Glomerular visceral epithelial cell (primary cell): Measurements from ENCODE around the gene IGFALS.
A peak's percentile ranks its signal among the peaks of the same experiment; 100 is the strongest.

Experiments
- DNase-seq: peaks from one replicate; pipeline ENCODE4 v3.0.0-alpha.2; 2016; ENCODE audit errors: extremely low spot score

IGFALS gene

DNA sequence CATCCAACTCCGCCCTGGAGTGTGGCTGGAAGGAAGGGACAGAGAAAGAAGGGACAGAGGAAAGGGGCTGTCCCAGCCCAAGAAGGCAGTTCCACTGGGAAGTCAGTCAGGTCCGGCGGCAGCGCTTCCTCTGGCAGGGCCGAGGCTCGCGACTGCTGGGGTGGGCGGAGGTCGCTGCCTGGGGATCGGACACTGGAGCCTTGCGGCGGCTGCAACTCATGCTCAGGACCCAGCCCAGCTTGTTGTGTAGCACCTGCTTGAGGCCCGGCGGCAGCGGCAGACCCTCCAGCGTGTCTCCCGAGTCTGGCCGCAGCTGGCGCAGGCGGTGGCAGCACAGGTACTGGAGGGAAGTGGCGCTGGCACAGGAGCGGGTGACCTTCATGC, 16.5 kb downstream of the IGFALS start:
- DNase-seq, result no peak

DNA sequence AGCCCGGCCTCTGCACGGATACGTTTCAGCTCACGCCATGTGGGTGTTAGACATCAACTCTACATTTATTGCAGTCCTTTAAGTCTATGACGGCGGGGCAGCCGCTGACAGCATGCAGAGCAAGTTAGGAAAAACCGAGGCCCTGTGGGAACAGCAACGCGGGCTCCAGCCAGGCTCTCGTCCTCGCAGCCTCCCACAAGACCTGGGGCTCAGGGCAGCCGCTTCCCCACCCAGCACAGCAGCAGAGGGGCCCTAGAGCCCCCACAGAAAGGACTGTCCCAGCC, 16.9 kb downstream of the IGFALS start:
- no peak for DNase-seq

GRCh38 chr16:1775846-1776671, 17.4 kb downstream of the IGFALS start:
- DNase-seq, result no peak

DNA sequence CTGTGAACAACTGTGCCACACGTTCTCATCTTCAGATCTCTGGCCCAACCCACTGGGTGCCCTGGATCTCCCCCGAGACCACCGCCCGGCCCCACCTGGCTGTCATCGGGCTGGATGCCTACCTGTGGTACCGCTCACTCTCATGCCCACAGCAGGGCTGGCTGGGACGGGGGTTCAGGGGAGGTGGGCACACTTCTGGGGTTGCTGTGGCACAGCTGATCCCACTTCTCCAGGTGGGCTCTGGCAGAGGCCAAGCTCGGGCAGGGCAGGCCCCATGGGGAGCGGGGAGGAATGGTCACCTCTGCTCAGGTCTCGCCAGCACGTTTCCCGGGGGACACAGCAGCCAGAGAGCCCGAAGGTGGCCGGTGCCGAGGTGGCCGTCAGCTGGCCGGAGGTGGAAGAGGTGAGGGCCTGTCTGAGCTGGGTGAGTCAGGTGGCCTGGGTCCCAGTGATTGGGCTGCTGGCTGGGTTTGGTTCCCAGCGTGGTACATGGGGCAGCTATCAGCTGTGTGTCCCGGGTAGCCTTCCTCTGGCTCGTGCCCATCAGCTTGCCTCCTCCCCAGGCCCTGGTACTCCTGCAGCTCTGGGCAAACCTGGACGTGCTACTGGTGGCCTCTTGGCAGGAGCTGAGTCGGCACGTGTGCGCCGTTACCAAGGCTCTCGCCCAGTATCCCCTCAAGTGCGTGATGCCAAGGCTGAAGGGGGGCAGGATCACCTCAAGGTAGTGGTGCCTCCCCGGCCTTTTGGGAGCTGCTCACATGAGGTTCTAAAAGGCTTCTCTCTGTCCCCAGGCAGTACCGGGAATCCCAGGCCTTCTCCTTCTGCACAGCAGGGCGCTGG, 18.3 kb downstream of the IGFALS start:
- DNase-seq, result no peak

DNA sequence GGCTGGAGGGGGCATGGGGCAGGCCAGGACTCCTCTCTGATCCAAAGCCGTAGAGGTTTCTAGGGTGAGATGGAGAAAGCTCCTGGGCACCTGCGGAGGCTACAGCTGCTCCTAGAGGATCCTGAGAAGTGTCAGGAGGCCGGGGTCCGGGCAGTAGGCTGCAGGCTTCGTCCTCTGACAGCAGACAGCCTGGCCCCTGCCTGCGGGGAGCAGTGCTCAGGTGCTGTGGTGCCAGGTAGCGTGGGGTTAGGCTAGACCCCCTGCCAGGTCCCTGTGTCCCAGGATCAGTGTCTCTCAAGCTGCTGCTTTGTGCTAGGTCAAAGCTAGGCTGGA, 19.1 kb downstream of the IGFALS start:
- no peak for DNase-seq

GRCh38 chr16:1773703-1774447, 19.6 kb downstream of the IGFALS start:
- peak; percentile 70 for DNase-seq

GRCh38 chr16:1772908-1773702, 20.4 kb downstream of the IGFALS start, which contains the start of gene MRPS34:
Gene MRPS34, minus strand, starts transcription at chr16:1773134. Its CDS starts 15 bp downstream, at chr16:1773119.
- DNase-seq, result peak; percentile 82

DNA sequence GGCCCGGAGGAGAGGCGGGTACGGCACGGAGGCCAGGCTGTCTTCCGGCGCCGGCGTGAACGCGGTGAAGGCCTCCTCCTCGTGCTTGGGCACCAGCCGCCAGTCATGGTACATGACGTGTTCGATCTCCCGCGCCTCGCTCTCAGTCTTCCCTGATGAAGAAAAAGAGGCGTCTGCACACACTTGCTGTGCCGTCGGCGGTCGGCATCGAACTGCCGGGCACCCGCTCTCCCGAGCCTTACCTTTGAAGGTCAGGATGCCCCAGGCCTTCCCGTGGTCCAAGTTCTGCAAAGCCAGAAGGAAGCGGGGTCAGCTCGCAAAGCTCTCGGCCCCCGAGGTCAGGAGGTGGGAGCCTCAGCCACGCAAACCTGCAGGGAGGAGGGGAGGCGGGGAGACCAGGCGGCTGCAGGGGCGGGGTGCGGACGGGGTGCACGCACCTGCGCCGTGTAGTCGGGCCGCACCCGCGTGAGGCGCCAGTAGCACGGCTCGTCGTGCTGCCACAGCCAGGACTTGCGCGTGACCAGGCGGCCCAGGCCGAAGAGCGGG, 21.1 kb downstream of the IGFALS start, which contains the start of gene EME2:
EME2 (plus strand) TSS at position 449 of the 546 bp plus-strand sequence. CDS start 418 bp downstream, outside the sequence.
- DNase-seq, result peak; percentile 25

DNA sequence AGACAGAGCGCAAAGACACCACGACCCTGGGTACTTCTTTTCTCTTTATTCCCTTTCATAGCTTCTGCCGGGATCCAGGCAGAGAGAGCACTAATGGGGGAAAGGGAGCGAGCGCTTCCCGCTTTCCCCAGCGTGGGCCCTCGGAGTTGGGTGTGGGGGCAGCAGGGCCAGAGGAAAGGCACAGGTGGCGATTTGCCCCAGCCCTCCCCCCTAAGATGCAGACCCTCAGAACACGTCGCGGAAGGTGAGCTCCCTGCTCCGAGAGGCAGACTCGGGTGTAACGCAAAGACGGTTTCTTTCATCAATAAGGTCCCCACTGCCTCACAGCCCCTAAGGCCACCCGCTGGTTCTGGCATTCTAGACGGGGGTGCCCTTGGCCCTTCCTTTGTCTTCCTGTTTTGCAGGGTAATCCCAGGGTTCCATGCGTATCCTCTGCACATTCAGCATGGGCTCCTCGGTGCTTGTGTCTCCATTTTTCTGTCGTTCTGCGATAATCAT, 21.6 kb downstream of the IGFALS start:
- no peak for DNase-seq

DNA sequence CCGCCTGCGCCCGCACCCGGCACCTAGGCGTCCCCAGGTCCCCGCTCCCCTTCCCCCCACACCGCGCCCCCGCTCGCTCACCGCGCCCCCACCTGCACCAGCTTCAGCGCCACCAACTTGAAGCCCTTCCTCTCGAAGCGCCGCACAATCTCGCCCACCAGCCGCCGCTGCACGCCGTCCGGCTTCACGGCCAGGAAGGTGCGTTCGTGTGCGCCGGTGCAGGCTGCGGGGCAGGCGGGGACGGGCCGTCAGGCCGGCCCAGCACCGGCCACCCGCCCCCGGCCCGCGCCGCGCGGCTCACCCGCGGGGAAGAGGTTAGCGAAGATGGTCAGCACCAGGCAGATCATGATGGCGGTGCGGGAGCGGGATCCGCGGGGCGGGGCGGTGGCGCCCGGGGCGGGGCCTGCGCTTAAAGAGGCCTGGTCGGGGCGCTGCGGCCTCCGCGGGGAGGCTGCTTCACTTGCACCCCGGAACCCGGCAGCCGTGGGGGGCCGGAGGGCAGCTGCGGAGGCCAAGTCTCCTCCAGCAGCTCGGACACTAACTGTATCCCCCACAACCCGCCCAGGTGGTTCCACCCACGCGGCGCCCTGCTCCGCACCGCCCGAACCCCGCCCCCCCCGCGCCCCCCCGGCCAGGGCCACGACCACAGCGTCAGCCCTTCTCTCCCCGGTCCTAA, 22.2 kb downstream of the IGFALS start, which contains the start of gene NME3:
NME3 (minus strand) TSS at position 356 of the 676 bp plus-strand sequence; CDS start at position 347, 9 bp downstream.
- DNase-seq, result peak; percentile 49

DNA sequence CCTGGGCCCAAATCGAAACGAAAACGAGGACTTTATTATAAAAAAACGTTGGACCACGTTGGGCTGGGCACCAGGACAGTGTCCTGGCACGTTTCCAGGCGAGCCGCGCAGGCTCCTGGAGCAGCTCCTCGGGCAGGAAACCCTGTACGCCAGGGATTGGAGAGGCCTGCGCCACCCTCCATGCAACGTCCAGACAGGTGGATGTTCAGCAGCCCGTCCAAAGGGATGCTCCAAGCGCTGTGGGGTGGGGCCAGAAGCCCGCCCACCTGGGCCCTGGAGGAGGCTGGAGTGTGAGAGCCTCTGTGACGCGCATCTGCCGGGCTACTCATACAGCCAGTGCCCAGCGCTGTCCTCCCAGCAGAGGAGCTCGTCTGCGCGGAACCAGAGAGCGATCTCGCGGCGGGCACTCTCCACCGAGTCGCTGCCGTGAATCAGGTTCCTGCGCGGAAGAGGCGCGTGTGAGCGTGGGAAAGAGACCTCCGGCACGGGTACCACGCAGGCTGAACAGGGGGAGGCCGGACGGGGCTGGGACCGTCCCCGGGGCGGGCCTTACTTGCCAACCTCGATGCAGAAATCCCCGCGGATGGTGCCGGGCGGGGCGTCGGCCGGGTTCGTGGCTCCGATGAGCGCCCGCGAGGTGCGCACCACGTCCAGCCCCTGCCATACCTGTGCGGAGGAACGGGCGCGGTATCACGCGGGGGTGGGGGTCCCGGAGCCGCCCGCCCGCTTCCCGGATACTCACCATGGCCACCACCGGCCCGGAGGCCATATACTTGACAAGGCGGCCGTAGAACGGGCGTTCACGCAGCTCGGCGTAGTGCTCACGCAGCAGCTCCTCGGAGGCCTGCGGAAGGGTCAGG, 22.9 kb downstream of the IGFALS start:
- DNase-seq, result no peak

GRCh38 chr16:1769402-1770300, 23.9 kb downstream of the IGFALS start:
- no peak for DNase-seq

- DNase-seq, result no peak
Observed at GRCh38 chr16:1768767-1769401, 24.6 kb downstream of the IGFALS start.

- DNase-seq, result no peak
Observed at GRCh38 chr16:1768061-1768766, 25.3 kb downstream of the IGFALS start.

DNA sequence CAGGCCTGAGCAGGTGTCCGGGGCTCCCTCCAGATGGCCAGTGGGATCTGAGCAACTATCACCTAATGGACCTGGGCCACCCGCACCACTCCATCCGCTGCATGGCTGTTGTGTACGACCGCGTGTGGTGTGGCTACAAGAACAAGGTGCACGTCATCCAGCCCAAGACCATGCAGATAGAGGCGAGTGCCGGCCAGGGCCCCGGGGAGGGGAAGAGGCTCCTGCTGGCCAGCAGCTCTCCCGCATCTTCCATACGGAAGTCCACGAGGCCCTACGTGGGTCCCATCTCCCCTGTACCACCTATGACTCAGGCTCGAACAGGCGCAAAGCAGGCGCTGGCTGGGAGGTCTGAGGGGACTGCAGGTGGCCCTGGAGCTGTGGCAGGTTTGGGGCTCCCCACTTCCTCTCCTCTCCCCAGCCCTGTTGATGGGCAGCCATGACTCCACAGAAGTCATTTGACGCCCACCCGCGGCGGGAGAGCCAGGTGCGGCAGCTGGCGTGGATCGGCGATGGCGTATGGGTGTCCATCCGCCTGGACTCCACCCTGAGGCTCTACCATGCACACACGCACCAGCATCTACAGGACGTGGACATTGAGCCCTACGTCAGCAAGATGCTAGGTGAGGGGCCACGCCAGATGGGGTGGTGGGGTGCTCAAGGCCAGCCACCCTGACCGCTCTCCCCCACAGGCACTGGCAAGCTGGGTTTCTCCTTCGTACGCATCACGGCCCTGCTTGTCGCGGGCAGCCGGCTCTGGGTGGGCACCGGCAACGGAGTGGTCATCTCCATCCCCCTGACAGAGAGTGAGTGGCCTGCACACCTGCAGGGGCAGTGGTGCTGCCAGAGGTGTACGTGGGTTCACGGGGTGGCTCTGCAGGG, 26.1 kb downstream of the IGFALS start:
- DNase-seq, result no peak

- no peak for DNase-seq
Observed at GRCh38 chr16:1766701-1767100, 26.8 kb downstream of the IGFALS start.
